Activated gamma-delta T cell treated with Interleukin-2 at 50 U/mL for 16 hours (primary cell): ENCODE measurements around the gene NTRK3.

Experiments used
- DNase-seq: peaks from one replicate; pipeline ENCODE4 v3.0.0-alpha.2; 2020

The NTRK3 gene

GRCh38 chr15:88020806-88021205 is 235.7 kb downstream of the NTRK3 start:
- DNase-seq = no peak

- DNase-seq = no peak
Observed at GRCh38 chr15:88019656-88020055, 236.9 kb downstream of the NTRK3 start.

GRCh38 chr15:88018869-88019641 is 237.5 kb downstream of the NTRK3 start:
- no peak for DNase-seq

GRCh38 chr15:88017753-88018152 is 238.8 kb downstream of the NTRK3 start:
- DNase-seq = no peak

- no peak for DNase-seq
Observed at GRCh38 chr15:88016406-88016805, 240.1 kb downstream of the NTRK3 start.

GRCh38 chr15:88015228-88015860 is 241.2 kb downstream of the NTRK3 start:
- DNase-seq = no peak

- DNase-seq = no peak
Observed at GRCh38 chr15:88014454-88015160, 241.9 kb downstream of the NTRK3 start.

GRCh38 chr15:88013111-88013510 is 243.4 kb downstream of the NTRK3 start:
- no peak for DNase-seq

GRCh38 chr15:88012688-88013087 is 243.9 kb downstream of the NTRK3 start:
- DNase-seq = no peak

GRCh38 chr15:88012233-88012632 is 244.3 kb downstream of the NTRK3 start:
- DNase-seq = no peak

GRCh38 chr15:88011533-88011932 is 245.0 kb downstream of the NTRK3 start:
- DNase-seq = no peak

GRCh38 chr15:88006146-88006545 is 250.4 kb downstream of the NTRK3 start:
- DNase-seq = no peak

GRCh38 chr15:88004399-88004798 is 252.1 kb downstream of the NTRK3 start:
- DNase-seq = no peak

GRCh38 chr15:88003541-88004327 is 252.8 kb downstream of the NTRK3 start:
- DNase-seq = no peak

- DNase-seq = no peak
Observed at GRCh38 chr15:88002706-88003105, 253.8 kb downstream of the NTRK3 start.

- DNase-seq = no peak
Observed at GRCh38 chr15:87998630-87999029, 257.9 kb downstream of the NTRK3 start.

GRCh38 chr15:87986776-87987175 is 269.8 kb downstream of the NTRK3 start:
- no peak for DNase-seq

- no peak for DNase-seq
Observed at GRCh38 chr15:87985451-87985850, 271.1 kb downstream of the NTRK3 start.

- DNase-seq = no peak
Observed at GRCh38 chr15:87981969-87982368, 274.6 kb downstream of the NTRK3 start.

- no peak for DNase-seq
Observed at GRCh38 chr15:87977907-87978306, 278.6 kb downstream of the NTRK3 start.

GRCh38 chr15:87976552-87976951 is 280.0 kb downstream of the NTRK3 start:
- DNase-seq = no peak

- DNase-seq = no peak
Observed at GRCh38 chr15:87973501-87974215, 282.9 kb downstream of the NTRK3 start.
